ENCODE data around the gene VAC14.
"Not testable (repeated sequence)": the region's sequence is repeated elsewhere in the genome, so short reads cannot be mapped to it uniquely, and the experiment has no call there.

Gene VAC14

GRCh38 chr16:70744366-70744765 lies 56.6 kb downstream of the VAC14 start:
- no peak for DNase-seq (ENCODE audit: low read depth)

- DNase-seq (ENCODE audit: low read depth): no peak
These were observed 57.2 kb downstream of the VAC14 start for GRCh38 chr16:70743791-70744190.

GRCh38 chr16:70742967-70743366 lies 58.0 kb downstream of the VAC14 start:
- not testable (repeated sequence) for DNase-seq (ENCODE audit: low read depth)

- DNase-seq (ENCODE audit: low read depth): no peak
These were observed 59.2 kb downstream of the VAC14 start for GRCh38 chr16:70741783-70742125.

GRCh38 chr16:70740914-70741782 lies 59.8 kb downstream of the VAC14 start:
- no peak for DNase-seq (ENCODE audit: low read depth)

- no peak for DNase-seq (ENCODE audit: low read depth)
These were observed 60.6 kb downstream of the VAC14 start for GRCh38 chr16:70740174-70740913.

- no peak for DNase-seq (ENCODE audit: low read depth)
These were observed 61.6 kb downstream of the VAC14 start for GRCh38 chr16:70739389-70739788.

GRCh38 chr16:70738083-70738977 lies 62.6 kb downstream of the VAC14 start:
- DNase-seq (ENCODE audit: low read depth): no peak

GRCh38 chr16:70737377-70738082 lies 63.4 kb downstream of the VAC14 start:
- DNase-seq (ENCODE audit: low read depth): no peak

GRCh38 chr16:70736465-70737376 lies 64.2 kb downstream of the VAC14 start:
- DNase-seq (ENCODE audit: low read depth): no peak

GRCh38 chr16:70735141-70735979 lies 65.6 kb downstream of the VAC14 start:
- DNase-seq (ENCODE audit: low read depth): no peak

GRCh38 chr16:70734522-70735095 lies 66.3 kb downstream of the VAC14 start:
- DNase-seq (ENCODE audit: low read depth): no peak

GRCh38 chr16:70730944-70731343 lies 70.0 kb downstream of the VAC14 start:
- no peak for DNase-seq (ENCODE audit: low read depth)

- DNase-seq (ENCODE audit: low read depth): no peak
These were observed 70.9 kb downstream of the VAC14 start for GRCh38 chr16:70730031-70730430.

- DNase-seq (ENCODE audit: low read depth): no peak
These were observed 71.7 kb downstream of the VAC14 start for GRCh38 chr16:70729292-70729691.

GRCh38 chr16:70728150-70728549 lies 72.8 kb downstream of the VAC14 start:
- no peak for DNase-seq (ENCODE audit: low read depth)

GRCh38 chr16:70726892-70727361 lies 74.0 kb downstream of the VAC14 start:
- DNase-seq (ENCODE audit: low read depth): no peak

- DNase-seq (ENCODE audit: low read depth): no peak
These were observed 74.8 kb downstream of the VAC14 start for GRCh38 chr16:70725912-70726828.

Measured in stimulated activated CD4-positive, alpha-beta T cell treated with anti-CD3 and anti-CD28 coated beads, Interleukin-2, amount 100 ng/mL, for 4 hours (primary cell).